GM18502 (cell line): ENCODE results near the gene SPTBN4.
"Not testable (repeated sequence)": the region's sequence is repeated elsewhere in the genome, so short reads cannot be mapped to it uniquely, and the experiment has no call there.

Experiments
- ATAC-seq: cut with Tn5 transposase; IDR thresholded peaks from one replicate; pipeline ENCODE4 v1.9.1; 2021; ENCODE audit warnings: mild to moderate bottlenecking; ENCODE audit not compliant: unreplicated experiment, poor library complexity

SPTBN4 gene

DNA sequence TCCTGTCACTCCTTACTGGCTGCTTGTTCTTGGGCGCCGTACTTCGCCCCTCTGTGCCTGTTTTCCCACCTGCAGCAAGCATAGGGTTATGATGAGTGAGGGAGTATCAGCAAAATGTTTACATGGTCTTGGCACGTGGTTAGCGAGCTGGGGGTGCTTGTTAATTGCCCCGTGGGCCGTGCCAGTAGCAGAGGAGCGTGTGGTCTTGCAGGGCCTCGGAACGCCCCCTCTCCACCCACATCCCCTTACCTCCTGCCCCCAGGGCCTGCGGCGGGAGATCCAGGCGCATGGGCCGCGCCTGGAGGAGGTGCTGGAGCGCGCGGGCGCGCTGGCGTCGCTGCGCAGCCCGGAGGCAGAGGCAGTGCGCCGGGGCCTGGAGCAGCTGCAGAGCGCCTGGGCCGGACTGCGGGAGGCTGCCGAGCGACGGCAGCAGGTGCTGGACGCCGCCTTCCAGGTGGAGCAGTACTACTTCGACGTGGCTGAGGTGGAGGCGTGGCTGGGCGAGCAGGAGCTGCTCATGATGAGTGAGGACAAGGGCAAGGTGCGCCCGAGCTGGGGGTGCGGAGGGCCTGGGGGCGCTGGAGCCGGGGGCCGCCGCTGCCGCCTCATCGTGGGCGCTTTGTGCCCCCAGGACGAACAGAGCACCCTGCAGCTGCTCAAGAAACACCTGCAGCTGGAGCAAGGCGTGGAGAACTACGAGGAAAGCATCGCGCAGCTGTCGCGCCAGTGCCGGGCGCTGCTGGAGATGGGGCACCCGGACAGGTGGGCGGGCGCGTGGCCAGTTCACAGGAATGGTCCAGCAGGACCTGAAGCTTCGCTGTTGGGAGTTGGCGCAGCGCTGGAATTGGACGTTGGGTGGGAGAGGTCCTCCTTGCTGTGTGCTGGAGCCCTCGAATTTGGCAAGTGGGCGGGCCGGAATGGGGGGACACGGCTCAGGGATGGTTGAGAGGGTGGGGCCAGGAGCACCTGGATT lies 87.4 kb downstream of the SPTBN4 start:
- no peak for ATAC-seq

DNA sequence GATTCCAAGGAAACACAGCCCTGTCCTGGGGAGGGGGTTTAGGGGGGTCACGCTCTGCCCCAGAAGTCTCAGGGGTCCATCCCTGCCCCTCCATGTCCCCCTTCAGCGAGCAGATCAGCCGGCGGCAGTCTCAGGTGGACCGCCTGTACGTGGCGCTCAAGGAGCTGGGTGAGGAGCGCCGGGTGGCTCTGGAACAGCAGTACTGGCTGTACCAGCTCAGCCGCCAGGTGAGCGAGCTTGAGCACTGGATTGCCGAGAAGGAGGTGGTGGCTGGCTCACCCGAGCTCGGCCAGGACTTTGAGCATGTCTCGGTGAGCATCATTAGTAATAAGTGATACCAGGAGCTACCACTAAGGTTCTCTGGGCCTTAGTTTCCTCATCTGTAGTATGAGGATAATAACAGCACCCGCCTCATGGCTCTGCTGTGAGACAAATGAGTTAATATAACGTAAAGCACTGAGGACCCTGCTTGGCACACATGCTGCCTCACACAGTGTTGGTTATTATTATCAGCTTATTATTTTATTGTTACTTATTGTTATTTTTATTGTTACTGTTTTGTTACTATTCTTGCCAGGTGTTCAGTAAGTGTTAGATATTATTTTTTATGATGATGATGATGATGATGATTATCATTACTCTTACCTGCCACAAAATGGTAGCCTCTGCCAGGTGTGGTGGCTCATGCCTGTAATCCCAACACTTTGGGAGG lies 89.3 kb downstream of the SPTBN4 start:
- no peak for ATAC-seq

GRCh38 chr19:40556953-40557530 lies 90.2 kb downstream of the SPTBN4 start:
- ATAC-seq, result no peak

DNA sequence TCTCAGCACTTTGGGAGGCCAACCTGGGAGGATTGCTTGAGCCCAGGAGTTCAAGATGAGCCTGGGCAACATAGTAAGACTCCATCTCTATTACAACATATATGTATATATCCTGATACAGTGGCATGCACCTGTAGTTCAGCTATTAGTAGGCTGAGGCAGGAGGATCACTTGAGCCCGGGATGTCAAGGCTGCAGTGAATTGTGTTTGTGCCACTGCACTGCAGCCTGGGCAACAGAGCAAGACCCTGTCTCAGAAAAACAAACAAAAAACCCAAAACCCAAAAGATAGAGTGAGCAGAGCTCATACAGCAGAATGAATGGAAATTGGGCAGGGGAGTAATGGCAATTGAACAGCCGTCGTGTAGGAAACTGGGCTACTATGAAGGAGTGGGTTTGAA lies 92.6 kb downstream of the SPTBN4 start:
- no peak for ATAC-seq

- ATAC-seq, result no peak
Measured at GRCh38 chr19:40560092-40560507, 93.3 kb downstream of the SPTBN4 start.

GRCh38 chr19:40561947-40562346 lies 95.1 kb downstream of the SPTBN4 start:
- no peak for ATAC-seq

GRCh38 chr19:40564535-40564934 lies 97.7 kb downstream of the SPTBN4 start:
- ATAC-seq, result not testable (repeated sequence)

DNA sequence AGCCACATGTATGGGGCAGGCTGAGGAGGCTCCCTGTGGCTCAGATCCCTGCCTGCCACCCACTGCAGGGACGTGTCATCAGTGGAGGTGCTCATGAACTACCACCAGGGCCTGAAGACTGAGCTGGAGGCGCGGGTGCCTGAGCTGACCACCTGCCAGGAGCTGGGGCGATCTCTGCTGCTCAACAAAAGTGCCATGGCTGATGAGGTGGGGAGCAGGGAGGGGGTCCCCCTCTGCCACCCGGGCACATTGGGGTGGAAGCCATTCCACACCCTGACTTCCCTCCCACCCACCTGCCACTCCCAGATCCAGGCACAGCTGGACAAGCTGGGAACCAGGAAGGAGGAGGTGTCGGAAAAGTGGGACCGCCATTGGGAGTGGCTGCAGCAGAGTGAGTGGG lies 98.6 kb downstream of the SPTBN4 start:
- ATAC-seq, result no peak

- no peak for ATAC-seq
Measured at GRCh38 chr19:40565910-40566495, 99.2 kb downstream of the SPTBN4 start.

DNA sequence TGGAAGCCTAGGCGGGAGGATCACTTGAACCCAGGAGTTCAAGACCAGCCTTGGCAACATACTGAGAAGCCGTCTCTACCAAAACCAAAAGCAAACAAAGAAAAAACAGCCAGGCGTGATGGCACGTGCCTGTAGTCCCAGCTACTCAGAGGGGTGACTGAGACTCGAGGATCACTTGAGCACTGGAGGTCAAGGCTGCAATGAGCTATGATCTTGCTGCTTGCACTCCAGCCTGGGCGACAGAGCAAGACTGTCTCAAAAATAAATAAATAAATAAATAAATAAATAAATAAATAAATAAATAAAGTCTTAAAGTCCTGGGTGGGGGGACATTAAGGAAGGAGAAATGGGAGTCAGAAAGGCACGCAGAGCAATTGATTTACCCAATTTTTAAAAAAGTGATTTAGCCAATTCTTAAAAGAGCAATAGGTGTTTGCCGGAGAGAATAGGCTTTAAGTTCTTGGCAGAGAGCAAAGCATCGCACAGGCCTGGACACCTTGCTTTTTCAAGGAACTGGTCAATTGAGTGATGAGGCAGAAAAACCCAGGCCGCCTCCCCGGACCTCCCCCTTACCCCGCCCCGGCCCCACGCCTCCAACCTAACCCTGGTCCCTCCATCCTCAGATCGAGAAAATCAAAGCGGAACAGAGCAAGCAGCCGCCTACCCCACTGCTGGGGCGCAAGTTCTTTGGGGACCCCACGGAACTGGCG lies 100.4 kb downstream of the SPTBN4 start:
- ATAC-seq, result no peak

DNA sequence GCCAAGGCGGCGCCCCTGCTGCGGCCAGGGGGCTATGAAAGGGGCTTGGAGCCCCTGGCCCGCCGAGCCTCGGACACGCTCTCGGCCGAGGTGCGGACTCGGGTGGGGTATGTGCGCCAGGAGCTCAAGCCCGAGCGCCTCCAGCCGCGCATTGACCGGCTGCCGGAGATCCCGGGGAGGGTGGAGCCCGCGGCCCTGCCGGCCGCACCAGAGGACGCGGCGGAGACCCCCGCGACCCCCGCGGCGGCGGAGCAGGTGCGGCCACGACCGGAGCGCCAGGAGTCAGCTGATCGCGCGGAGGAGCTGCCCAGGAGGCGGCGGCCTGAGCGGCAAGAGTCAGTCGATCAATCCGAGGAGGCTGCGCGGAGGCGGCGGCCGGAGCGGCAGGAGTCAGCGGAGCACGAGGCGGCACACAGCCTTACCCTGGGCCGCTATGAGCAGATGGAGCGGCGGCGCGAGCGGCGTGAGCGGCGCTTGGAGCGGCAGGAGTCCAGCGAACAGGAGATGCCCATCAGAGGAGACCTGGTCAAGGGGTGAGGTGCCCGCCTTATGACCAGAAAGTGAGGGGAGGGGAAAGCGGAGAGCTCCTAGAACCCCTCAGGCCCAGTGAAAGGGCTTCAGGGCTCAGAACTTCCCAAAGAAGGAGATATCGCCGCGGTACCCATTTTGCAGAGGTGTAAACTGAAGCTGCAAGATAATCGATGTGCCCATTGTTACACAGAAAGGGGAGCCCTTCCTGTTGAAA lies 101.1 kb downstream of the SPTBN4 start:
- ATAC-seq, result no peak

DNA sequence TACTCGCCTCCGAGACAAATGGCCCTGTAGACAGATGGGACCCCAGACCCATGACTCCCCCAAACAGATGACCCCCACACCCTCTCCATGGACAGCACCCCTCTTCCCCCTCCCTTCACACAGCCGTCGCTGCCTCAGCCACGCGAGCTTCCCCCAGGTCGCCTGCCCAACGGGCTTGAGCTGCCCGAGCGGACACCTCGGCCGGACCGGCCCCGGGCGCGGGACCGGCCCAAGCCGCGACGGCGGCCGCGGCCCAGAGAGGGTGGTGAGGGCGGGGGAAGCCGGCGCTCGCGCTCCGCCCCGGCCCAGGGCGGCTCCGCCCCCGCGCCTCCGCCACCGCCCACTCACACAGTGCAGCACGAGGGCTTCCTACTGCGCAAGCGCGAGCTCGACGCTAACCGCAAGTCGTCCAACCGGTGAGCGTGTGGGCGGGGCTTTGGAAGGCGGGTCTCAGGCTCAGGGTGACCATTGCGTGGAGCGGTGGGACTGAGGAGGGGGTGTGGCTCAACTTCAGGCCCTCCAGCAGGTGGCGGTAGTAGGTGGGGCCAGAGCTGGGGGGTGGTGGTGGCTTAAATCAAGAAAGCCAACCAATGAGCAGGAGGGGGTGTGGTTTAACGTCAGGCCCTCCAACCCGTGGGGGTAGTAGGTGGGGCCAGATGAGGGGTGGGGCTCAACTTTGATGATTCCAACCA lies 103.7 kb downstream of the SPTBN4 start:
- ATAC-seq, result peak; percentile 89

GRCh38 chr19:40571005-40571318 lies 104.2 kb downstream of the SPTBN4 start:
- ATAC-seq, result no peak

DNA sequence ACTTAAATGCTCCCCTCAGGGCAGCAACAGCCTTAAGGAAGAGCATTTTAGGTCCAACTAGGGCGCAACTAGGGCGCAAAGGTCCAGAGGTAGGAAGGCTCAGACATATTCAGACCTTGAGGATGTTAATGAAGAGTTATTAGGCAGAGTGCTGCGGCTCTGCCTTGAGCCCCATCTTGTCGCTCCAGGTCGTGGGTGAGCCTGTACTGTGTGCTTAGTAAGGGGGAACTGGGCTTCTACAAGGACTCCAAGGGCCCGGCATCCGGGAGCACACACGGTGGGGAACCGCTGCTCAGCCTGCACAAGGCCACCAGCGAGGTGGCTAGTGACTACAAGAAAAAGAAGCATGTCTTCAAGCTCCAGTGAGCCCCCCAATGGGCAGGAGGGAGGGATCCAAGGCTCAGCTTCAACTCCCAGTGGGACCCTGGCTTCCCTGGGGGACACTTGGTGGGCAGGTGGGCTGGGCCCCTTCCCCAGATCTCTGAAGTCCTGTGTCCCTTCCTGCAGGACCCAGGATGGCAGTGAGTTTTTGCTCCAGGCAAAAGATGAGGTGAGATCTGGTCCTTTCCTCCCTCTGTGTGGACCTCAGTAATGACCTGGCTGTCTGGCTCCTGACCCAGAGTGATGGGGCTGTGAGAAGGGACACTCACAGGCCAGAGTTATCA lies 105.2 kb downstream of the SPTBN4 start:
- no peak for ATAC-seq

DNA sequence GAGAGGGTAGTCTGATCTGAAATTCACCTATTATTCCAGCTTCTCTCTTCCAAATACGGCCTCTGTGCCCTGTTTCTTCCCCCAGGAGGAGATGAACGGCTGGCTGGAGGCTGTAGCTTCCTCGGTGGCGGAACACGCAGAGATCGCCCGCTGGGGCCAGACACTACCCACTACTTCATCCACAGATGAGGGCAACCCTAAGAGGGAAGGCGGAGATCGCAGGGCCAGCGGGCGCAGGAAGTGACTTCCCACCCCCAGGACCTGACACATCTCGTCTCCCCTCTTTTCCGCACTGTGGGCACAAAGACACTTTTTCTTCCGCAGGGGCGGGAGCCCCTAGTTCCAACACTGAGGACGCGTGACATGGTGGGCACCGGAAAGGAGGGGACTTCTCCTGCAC lies 108.5 kb downstream of the SPTBN4 start:
- ATAC-seq, result no peak

DNA sequence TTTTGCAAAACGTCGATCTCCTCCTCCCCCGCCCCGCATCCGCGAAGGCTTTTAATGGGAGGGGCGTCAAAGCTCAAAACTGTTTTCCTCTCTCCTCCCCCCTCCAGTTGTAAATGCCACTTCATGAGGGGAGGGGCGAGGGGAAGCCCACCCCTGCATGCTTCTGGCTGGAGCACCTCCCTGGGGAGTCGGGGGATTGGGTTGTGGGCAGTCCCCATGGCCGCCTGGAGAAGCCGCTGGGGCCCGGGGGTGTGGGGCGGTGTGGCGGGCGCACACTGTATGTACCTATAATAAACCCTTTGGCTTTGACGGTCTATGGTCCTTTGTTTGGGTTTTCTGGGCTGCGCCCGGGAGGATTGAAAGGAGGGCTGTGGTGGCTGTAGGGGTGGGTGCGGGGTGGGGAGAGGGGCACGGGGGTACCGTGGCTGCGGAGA lies 109.4 kb downstream of the SPTBN4 start:
- peak; percentile 14 for ATAC-seq

DNA sequence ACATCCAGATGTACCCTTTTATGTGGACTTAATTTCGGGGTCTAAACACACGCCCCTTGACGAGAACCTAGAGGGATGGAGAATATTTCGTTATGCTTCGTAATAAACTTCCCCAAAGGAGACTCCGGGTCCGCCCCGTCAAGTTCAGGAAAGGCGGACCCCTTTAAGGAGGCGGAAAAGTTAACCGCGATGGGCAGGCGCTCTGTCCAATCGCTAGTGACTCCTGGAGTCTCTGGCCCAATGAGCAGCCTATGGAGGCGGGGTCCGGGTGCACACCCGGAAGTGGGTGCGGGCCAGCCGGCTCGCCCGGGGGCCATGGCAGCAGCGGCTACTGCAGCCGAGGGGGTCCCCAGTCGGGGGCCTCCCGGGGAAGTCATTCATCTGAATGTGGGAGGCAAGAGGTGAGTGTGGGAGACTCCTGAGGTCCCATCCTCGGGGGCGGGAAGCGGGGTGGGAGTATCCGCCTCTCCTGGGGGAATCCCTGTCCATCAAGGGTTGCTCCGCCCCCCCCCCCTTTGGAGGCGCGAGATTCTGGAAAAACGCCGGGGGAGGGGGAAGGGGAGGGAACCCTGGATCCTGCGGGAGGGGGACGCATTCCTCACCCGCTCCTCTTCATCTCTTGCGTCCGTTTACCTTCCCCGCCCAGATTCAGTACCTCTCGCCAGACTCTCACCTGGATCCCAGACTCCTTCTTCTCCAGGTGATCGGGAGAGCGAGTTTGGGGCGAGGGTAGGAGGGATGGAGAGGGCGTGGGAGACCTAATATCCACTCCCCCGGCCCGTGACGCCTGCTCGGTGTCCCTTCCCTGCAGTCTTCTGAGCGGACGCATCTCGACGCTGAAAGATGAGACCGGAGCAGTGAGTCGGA lies 110.0 kb downstream of the SPTBN4 start, which contains the start of gene SHKBP1:
Gene SHKBP1 (plus strand): TSS at position 289 of the 867 bp plus-strand sequence. CDS start 27 bp downstream, at position 316.
- ATAC-seq, result peak; percentile 89
